Measurements from ENCODE around the gene NFKB1. TPM values are rescaled to one million over a fixed set of nuclear protein-coding genes. Genes with fewer than 3 reads are reported as not detected.

Gene NFKB1
- total and polyA plus RNA-seq, 10 of the 15 experiments (the other 5 are each of a cell fraction or from before 2014, with no cell fraction given): 8.7 to 110 (median 57.3) TPM

DNA sequence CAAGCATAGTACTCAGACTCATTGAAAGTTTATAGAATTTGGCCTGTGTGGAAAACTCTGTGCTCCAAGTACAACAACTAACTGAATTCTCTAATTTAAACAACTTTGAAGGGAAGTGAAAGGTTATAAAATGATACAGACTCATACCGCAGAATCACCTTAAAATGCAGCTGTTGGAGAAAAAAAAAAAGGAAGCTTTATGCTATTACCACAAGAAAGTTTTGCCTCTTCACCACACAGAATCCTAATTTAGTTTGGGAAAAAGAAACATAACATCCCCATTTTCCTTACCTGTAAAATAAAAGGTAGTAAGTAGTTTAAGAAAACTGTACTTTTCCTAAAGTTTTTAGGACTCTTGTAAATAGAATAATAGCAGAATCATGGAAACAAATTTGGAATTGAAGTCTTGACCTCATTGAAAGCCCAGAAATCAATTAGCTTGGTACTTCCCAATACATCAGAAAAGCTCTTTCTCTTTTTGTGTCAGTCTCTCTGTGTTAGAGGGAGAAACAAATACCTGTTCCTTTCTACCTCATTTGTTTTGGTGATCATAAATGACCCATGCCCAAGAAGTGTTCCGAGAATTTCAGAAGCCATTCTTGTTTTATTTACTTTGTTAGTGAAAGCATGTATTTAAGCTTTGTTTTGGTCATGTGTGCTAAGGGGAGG lies 78.8 kb downstream of the NFKB1 start (continued):
- 0 out of 2 replicates have a peak, but pooled peaks have one; percentile 27 for TF ChIP-seq BMI1 (IDR thresholded peaks at IDR 0.05; ENCODE audit: borderline replicate concordance)
- no peak for TF ChIP-seq STAT1 (conservative IDR thresholded peaks at IDR 0.05)
- no peak for TF ChIP-seq BACH1 (IDR thresholded peaks at IDR 0.05; ENCODE audit: borderline replicate concordance)
- no peak for TF ChIP-seq NR2C1 (IDR thresholded peaks at IDR 0.05)
- TF ChIP-seq, protein P1, sequence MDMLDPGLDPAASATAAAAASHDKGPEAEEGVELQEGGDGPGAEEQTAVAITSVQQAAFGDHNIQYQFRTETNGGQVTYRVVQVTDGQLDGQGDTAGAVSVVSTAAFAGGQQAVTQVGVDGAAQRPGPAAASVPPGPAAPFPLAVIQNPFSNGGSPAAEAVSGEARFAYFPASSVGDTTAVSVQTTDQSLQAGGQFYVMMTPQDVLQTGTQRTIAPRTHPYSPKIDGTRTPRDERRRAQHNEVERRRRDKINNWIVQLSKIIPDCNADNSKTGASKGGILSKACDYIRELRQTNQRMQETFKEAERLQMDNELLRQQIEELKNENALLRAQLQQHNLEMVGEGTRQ (IDR thresholded peaks at IDR 0.05; ENCODE audit: borderline replicate concordance, low read depth, low read length): no peak
- no peak for TF ChIP-seq TCF7 (IDR thresholded peaks at IDR 0.05; ENCODE audit: borderline replicate concordance)
- TF ChIP-seq RUNX3 (IDR thresholded peaks at IDR 0.05; ENCODE audit: low read length): peak; percentile 82
- no peak for TF ChIP-seq SKIL (IDR thresholded peaks at IDR 0.05; ENCODE audit: low read depth, poor library complexity, severe bottlenecking)
- TF ChIP-seq FOXM1 (IDR thresholded peaks at IDR 0.05; ENCODE audit: low read depth, low read length): peak; percentile 30; the same call in 1 of the 2 replicates
- TF ChIP-seq, protein P2, sequence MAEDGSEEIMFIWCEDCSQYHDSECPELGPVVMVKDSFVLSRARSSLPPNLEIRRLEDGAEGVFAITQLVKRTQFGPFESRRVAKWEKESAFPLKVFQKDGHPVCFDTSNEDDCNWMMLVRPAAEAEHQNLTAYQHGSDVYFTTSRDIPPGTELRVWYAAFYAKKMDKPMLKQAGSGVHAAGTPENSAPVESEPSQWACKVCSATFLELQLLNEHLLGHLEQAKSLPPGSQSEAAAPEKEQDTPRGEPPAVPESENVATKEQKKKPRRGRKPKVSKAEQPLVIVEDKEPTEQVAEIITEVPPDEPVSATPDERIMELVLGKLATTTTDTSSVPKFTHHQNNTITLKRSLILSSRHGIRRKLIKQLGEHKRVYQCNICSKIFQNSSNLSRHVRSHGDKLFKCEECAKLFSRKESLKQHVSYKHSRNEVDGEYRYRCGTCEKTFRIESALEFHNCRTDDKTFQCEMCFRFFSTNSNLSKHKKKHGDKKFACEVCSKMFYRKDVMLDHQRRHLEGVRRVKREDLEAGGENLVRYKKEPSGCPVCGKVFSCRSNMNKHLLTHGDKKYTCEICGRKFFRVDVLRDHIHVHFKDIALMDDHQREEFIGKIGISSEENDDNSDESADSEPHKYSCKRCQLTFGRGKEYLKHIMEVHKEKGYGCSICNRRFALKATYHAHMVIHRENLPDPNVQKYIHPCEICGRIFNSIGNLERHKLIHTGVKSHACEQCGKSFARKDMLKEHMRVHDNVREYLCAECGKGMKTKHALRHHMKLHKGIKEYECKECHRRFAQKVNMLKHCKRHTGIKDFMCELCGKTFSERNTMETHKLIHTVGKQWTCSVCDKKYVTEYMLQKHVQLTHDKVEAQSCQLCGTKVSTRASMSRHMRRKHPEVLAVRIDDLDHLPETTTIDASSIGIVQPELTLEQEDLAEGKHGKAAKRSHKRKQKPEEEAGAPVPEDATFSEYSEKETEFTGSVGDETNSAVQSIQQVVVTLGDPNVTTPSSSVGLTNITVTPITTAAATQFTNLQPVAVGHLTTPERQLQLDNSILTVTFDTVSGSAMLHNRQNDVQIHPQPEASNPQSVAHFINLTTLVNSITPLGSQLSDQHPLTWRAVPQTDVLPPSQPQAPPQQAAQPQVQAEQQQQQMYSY (CRISPR knock-in tag; IDR thresholded peaks at IDR 0.05): no peak
- TF ChIP-seq SRF (IDR thresholded peaks at IDR 0.05; ENCODE audit: low read depth in 2 of 2, low read length in 2 of 2): no peak
- peak; percentile 8; the same call in 1 of the 2 replicates for TF ChIP-seq ATF7 (IDR thresholded peaks at IDR 0.05; ENCODE audit: low read depth)
- no peak for TF ChIP-seq SMAD5 (IDR thresholded peaks at IDR 0.05; ENCODE audit: low read depth)
- no peak for TF ChIP-seq TARDBP (IDR thresholded peaks at IDR 0.05; ENCODE audit: borderline replicate concordance)
- no peak for TF ChIP-seq ESRRA (IDR thresholded peaks at IDR 0.05; ENCODE audit: low read length)
- TF ChIP-seq, protein P3, sequence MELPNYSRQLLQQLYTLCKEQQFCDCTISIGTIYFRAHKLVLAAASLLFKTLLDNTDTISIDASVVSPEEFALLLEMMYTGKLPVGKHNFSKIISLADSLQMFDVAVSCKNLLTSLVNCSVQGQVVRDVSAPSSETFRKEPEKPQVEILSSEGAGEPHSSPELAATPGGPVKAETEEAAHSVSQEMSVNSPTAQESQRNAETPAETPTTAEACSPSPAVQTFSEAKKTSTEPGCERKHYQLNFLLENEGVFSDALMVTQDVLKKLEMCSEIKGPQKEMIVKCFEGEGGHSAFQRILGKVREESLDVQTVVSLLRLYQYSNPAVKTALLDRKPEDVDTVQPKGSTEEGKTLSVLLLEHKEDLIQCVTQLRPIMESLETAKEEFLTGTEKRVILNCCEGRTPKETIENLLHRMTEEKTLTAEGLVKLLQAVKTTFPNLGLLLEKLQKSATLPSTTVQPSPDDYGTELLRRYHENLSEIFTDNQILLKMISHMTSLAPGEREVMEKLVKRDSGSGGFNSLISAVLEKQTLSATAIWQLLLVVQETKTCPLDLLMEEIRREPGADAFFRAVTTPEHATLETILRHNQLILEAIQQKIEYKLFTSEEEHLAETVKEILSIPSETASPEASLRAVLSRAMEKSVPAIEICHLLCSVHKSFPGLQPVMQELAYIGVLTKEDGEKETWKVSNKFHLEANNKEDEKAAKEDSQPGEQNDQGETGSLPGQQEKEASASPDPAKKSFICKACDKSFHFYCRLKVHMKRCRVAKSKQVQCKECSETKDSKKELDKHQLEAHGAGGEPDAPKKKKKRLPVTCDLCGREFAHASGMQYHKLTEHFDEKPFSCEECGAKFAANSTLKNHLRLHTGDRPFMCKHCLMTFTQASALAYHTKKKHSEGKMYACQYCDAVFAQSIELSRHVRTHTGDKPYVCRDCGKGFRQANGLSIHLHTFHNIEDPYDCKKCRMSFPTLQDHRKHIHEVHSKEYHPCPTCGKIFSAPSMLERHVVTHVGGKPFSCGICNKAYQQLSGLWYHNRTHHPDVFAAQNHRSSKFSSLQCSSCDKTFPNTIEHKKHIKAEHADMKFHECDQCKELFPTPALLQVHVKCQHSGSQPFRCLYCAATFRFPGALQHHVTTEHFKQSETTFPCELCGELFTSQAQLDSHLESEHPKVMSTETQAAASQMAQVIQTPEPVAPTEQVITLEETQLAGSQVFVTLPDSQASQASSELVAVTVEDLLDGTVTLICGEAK (IDR thresholded peaks at IDR 0.05; ENCODE audit: borderline replicate concordance): no peak
- no peak for TF ChIP-seq SIX5 (IDR thresholded peaks at IDR 0.05; ENCODE audit: low read depth, low read length, severe bottlenecking)
